Measurements from ENCODE around the gene FGD2. TPM values are rescaled to one million over a fixed set of nuclear protein-coding genes. Genes with fewer than 3 reads are reported as not detected.

Gene FGD2
- total RNA-seq, 1 donor = under 0.01 TPM

DNA sequence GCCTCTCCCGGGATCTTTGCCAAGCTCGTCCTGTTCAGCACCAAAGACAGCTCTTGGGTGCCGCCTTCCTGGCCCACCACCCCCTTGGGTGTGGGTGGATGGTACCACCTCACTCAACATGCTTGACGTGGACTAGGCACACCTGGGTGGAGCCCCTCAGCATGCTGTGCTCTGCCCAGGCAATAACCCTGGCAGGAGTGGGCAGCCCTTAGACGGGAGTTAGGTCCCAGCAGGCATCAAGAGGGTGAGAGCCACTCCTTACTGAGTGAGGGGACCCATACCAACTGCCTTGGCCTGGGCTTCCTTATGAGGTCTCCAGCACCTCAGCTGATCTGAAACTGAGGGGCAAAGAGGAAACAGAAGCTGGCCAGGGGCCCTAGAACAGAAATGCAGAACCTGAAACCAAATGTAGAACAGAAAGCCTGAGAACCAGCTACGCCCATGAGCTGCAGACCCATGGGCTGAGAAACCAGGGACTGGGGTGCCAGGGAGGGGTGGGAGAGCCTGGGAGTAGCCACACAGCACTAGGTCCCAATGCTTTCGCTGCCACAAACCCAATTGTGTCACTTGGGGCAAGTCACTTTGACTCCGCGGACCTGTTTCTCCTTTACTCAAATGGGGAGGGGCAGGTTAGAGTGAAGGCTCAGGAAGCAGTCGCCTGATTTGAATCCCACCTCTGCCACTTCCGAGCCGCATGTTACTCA lies 2.0 kb downstream of the FGD2 start:
- Histone ChIP-seq H3K79me2 (ENCODE audit: insufficient read depth, low read length) (no peaks in the 10 kb centered on the region), H3K27ac (ENCODE audit: low read depth, low read length) (no peak overlapping the region), H3K4me1 (ENCODE audit: insufficient read depth, low read length) (peaks cover 13% of the 10 kb centered on the region), H2AFZ (ENCODE audit: low read length) (no peak overlapping the region), H3K36me3 (ENCODE audit: insufficient read depth, low read length) (no peaks in the 10 kb centered on the region), H3K9me3 (ENCODE audit: low read depth, low read length) (no peaks in the 10 kb centered on the region), H3K4me2 (ENCODE audit: insufficient read depth, low read length) (no peak overlapping the region), H3K27me3 (ENCODE audit: insufficient read depth, low read length) (no peaks in the 10 kb centered on the region), H3K4me3 (ENCODE audit: insufficient read depth, low read length) (no peak overlapping the region), H4K20me1 (ENCODE audit: insufficient read depth, low read length) (no peaks in the 10 kb centered on the region)
- DNase-seq (ENCODE audit: insufficient read length, low spot score, missing footprints) = peak; percentile 90
- TF ChIP-seq, protein P1, sequence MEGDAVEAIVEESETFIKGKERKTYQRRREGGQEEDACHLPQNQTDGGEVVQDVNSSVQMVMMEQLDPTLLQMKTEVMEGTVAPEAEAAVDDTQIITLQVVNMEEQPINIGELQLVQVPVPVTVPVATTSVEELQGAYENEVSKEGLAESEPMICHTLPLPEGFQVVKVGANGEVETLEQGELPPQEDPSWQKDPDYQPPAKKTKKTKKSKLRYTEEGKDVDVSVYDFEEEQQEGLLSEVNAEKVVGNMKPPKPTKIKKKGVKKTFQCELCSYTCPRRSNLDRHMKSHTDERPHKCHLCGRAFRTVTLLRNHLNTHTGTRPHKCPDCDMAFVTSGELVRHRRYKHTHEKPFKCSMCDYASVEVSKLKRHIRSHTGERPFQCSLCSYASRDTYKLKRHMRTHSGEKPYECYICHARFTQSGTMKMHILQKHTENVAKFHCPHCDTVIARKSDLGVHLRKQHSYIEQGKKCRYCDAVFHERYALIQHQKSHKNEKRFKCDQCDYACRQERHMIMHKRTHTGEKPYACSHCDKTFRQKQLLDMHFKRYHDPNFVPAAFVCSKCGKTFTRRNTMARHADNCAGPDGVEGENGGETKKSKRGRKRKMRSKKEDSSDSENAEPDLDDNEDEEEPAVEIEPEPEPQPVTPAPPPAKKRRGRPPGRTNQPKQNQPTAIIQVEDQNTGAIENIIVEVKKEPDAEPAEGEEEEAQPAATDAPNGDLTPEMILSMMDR (IDR thresholded peaks at IDR 0.05; ENCODE audit: extremely low read depth, low read depth, low read length) = no peak

DNA sequence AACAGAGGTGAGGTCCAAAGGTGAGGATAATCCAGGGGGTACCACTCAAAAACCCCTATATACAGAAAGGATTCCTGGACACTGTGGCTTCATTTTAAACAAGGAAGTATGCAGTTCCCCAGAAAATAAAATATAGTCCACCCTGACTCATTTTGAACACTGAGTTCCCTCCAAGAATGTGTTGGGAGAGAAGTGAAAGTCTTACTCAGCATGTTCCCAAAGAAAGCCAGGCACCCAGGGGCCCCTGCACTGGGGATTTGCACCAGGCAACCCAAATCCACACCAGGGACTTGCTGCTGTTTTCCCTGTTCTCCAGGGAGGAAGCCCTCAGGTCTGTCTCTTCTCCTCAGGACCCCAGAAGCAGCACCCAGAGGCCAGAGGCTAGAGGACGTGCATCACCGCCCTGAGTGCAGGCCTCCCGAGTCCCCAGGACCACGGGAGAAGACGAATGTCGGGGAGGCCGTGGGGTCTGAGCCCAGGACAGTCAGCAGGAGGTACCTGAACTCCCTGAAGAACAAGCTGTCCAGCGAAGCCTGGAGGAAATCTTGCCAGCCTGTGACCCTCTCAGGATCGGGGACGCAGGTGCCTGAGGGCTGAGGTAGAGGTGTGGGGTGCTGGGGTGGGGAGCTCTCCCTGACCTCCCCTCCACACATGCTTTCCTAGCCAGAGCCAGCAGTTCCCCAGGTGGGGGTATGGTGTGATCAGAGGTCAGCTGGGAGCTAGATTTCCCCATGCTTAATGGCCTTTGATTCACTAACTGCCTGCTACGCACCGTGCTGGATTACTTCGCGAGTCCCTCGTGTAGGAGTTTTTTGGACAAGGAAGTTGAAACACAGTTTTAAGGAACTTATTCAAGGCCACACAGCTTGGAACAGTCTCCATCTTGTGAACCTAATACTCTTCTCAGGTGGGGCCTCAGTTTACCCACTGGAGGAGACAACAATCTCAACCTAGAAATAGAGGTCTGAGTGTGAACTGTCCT lies 3.3 kb downstream of the FGD2 start:
- Histone ChIP-seq H3K4me2 (ENCODE audit: insufficient read depth, low read length) (no peak overlapping the region), H3K27ac (ENCODE audit: low read depth, low read length) (no peak overlapping the region), H3K79me2 (ENCODE audit: insufficient read depth, low read length) (no peaks in the 10 kb centered on the region), H3K4me1 (ENCODE audit: insufficient read depth, low read length) (peaks cover 13% of the 10 kb centered on the region), H3K27me3 (ENCODE audit: insufficient read depth, low read length) (no peaks in the 10 kb centered on the region), H3K9me3 (ENCODE audit: low read depth, low read length) (no peaks in the 10 kb centered on the region), H3K4me3 (ENCODE audit: insufficient read depth, low read length) (no peak overlapping the region), H2AFZ (ENCODE audit: low read length) (no peak overlapping the region), H4K20me1 (ENCODE audit: insufficient read depth, low read length) (no peaks in the 10 kb centered on the region), H3K36me3 (ENCODE audit: insufficient read depth, low read length) (no peaks in the 10 kb centered on the region)
- DNase-seq (ENCODE audit: insufficient read length, low spot score, missing footprints) = no peak
- TF ChIP-seq, protein P1 (IDR thresholded peaks at IDR 0.05; ENCODE audit: extremely low read depth, low read depth, low read length) = no peak

- no peak overlapping the region for H2AFZ ChIP-seq (ENCODE audit: low read length)
- TF ChIP-seq, protein P1 (IDR thresholded peaks at IDR 0.05; ENCODE audit: extremely low read depth, low read depth, low read length) = no peak
- H3K27ac ChIP-seq (ENCODE audit: low read depth, low read length) = no peak overlapping the region
Observed at GRCh38 chr6:37010402-37010892, 5.0 kb downstream of the FGD2 start.

More at GRCh38 chr6:37010402-37010892, 5.0 kb downstream of the FGD2 start:
- Histone ChIP-seq H3K36me3 (ENCODE audit: insufficient read depth, low read length) (no peaks in the 10 kb centered on the region), H3K79me2 (ENCODE audit: insufficient read depth, low read length) (no peaks in the 10 kb centered on the region), H3K4me1 (ENCODE audit: insufficient read depth, low read length) (peaks cover 13% of the 10 kb centered on the region), H3K9me3 (ENCODE audit: low read depth, low read length) (no peaks in the 10 kb centered on the region), H3K4me3 (ENCODE audit: insufficient read depth, low read length) (no peak overlapping the region), H3K27me3 (ENCODE audit: insufficient read depth, low read length) (no peaks in the 10 kb centered on the region), H3K4me2 (ENCODE audit: insufficient read depth, low read length) (no peak overlapping the region), H4K20me1 (ENCODE audit: insufficient read depth, low read length) (no peaks in the 10 kb centered on the region)
- DNase-seq (ENCODE audit: insufficient read length, low spot score, missing footprints) = no peak
